Epithelial cell of esophagus (primary cell): Measurements from ENCODE around the gene EIF2S3.
"Not testable (repeated sequence)": the region's sequence is repeated elsewhere in the genome, so short reads cannot be mapped to it uniquely, and the experiment has no call there.

Experiments
- DNase-seq: peaks from one replicate; pipeline ENCODE4 v3.0.0; 2010; ENCODE audit warnings: low read depth
- H3K4me3 ChIP-seq: 2 replicates; pipeline ENCODE4 v1.5.1; 2011; ENCODE audit warnings: mild to moderate bottlenecking, low read length, control low read depth
- TF ChIP-seq, protein P1 (sequence below): IDR thresholded peaks from 2 replicates; pipeline ENCODE4 v1.5.1; 2011; ENCODE audit warnings: low read depth, mild to moderate bottlenecking, low read length, control low read depth, inconsistent platforms; ENCODE audit not compliant: insufficient read depth; ENCODE audit errors: missing control alignments

EIF2S3 gene

DNA sequence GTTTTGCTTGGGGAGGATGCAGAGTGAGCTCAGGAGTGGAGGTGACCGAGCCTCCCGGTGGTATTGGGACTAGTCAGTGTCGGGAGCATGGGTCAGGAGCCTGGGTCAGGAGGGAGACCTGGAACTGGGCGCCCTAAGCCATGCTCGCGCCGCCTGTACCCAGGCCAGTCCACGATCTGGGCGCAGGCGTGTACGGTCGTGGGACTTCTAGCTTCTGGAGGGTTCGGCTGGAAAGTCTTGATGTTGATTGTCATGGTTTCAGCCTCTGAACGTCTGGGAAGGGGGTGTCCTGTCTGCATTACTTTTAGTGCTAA lies 244 bp downstream of the EIF2S3 start:
- TF ChIP-seq, protein P1, sequence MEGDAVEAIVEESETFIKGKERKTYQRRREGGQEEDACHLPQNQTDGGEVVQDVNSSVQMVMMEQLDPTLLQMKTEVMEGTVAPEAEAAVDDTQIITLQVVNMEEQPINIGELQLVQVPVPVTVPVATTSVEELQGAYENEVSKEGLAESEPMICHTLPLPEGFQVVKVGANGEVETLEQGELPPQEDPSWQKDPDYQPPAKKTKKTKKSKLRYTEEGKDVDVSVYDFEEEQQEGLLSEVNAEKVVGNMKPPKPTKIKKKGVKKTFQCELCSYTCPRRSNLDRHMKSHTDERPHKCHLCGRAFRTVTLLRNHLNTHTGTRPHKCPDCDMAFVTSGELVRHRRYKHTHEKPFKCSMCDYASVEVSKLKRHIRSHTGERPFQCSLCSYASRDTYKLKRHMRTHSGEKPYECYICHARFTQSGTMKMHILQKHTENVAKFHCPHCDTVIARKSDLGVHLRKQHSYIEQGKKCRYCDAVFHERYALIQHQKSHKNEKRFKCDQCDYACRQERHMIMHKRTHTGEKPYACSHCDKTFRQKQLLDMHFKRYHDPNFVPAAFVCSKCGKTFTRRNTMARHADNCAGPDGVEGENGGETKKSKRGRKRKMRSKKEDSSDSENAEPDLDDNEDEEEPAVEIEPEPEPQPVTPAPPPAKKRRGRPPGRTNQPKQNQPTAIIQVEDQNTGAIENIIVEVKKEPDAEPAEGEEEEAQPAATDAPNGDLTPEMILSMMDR, result no peak
- H3K4me3 ChIP-seq, result no peak overlapping the region
- DNase-seq, result no peak

GRCh38 chrX:24063488-24063887 lies 8.7 kb downstream of the EIF2S3 start:
- TF ChIP-seq, protein P1, result no peak
- DNase-seq, result no peak
- no peak overlapping the region for H3K4me3 ChIP-seq

DNA sequence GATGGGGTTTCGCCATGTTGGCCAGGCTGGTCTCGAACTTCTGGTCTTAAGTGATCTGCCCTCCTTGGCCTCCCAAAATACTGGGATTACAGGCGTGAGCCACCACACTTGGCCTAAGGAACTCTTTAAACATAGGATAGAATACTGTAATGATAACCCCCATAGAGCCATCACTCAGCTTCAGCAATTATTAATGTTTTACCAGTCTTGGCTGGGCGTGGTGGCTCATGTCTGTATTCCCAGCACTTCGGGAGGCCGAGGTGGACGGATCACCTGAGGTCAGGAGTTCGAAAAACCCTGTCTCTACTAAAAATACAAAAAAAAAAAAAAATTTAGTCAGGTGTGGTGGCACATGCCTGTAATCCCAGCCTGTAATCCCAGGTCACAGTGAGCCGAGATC lies 15.1 kb downstream of the EIF2S3 start:
- TF ChIP-seq, protein P1, result no peak
- no peak for DNase-seq
- H3K4me3 ChIP-seq, result no peak overlapping the region

GRCh38 chrX:24079411-24079810 lies 24.7 kb downstream of the EIF2S3 start:
- DNase-seq, result no peak
- H3K4me3 ChIP-seq, result no peak overlapping the region
- TF ChIP-seq, protein P1, result no peak

DNA sequence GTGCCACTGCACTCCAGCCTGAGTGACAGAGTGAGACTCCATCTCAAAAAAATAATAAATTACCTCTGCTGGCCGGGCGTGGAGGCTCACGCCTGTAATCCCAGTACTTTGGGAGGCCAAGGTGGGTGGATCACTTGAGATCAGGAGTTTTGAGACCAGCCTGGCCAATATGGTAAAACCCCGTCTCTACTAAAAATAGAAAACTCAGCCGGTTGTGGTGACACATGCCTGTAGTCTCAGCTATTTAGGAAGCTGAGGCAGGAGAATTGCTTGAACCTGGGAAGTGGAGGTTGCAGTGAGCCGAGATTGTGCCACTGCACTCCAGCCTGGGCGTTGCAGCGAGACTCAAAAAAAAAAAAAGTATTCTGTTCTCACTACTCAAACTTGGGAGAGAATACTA lies 25.5 kb downstream of the EIF2S3 start:
- not testable (repeated sequence) for DNase-seq, H3K4me3 ChIP-seq

DNA sequence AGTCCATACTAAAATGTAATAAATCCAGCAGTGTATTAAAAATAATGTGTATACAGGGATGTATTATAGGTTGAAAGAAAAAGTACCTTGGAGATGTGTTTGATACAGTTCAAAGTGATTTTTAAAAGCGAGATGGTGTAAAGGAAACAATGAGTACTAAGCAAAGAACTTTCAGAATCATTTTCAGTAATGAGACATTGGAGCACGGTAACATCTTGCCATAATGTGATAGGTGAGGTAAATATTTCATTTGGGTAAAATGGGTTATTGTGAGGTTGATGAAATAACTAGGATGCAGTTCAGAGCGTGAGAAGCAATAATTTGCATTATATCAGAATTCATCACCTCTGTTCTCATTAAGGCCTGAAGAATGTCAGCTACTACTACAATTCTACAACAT lies 25.9 kb downstream of the EIF2S3 start:
- TF ChIP-seq, protein P1, result no peak
- DNase-seq, result no peak
- no peak overlapping the region for H3K4me3 ChIP-seq

- TF ChIP-seq, protein P1, result peak; percentile 47
- no peak overlapping the region for H3K4me3 ChIP-seq
Measured at GRCh38 chrX:24081661-24082154, 27.0 kb downstream of the EIF2S3 start.

DNA sequence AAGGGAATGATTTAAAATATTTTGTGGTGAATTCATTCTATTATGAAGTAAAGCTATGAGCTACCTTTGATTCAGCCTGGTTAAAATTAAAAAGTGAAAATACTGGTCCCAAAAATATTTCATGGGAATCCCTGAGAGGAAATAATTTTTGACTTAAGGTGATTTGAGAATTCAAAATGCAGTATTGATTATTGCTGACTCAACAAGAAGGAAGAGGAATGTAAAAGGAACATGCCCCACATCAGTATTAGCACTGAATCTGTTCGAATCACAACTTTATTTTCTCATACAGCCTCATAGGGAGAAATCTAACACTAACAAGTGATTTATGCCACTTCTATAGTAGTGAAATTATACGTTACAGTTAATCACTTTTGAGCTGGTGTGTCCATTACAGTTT lies 27.7 kb downstream of the EIF2S3 start:
- H3K4me3 ChIP-seq, result no peak overlapping the region
- TF ChIP-seq, protein P1, result no peak
- no peak for DNase-seq

More at GRCh38 chrX:24081661-24082154, 27.0 kb downstream of the EIF2S3 start:
- DNase-seq, result peak; percentile 65
